ENCODE results near the gene PAPPA2.

GRCh38 chr1:176440176-176440575, 22.8 kb upstream of the PAPPA2 start:
- no peak for TF ChIP-seq CTCF (IDR thresholded peaks at IDR 0.05)
- no peak for TF ChIP-seq POLR2AphosphoS5 (IDR thresholded peaks at IDR 0.05)
- TF ChIP-seq EP300 (IDR thresholded peaks at IDR 0.05) = no peak
- no peak for TF ChIP-seq POLR2A (IDR thresholded peaks at IDR 0.05)

All from sigmoid colon (tissue), 4 donors.